ENCODE measurements around the gene TCEANC.

The TCEANC gene

GRCh38 chrX:13690836-13691235 is 37.9 kb downstream of the TCEANC start:
- no peak for TF ChIP-seq POLR2A (IDR thresholded peaks at IDR 0.05; ENCODE audit: low read depth, low read length)
- DNase-seq (ENCODE audit: insufficient read length, low spot score) (no peak), FAIRE-seq (no peak)

GRCh38 chrX:13691841-13692371 is 39.0 kb downstream of the TCEANC start:
- no peak for FAIRE-seq
- no peak for TF ChIP-seq POLR2A (IDR thresholded peaks at IDR 0.05; ENCODE audit: low read depth, low read length)
- DNase-seq (ENCODE audit: insufficient read length, low spot score): no peak

DNA sequence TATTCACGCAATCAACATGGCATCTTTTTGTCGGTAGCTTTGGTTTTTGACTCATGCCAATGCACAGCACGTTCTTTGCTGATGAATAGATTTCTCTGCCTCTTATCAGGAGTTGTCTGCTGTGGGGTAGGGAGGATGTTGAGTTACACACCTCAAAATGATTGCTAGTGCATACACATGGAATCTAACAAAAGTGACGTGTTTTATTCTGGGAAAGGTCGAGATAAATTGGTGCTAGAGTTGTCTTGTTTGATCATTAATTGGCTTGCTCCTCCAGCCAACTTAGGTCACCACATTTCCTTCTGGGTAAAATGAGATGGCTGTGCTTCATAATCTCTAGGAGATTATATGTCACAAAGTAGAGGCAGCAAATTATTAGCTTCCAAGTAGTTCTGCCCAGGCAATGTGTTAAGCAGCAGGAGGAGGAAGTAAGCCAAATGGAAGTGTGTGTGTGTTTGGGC is 39.9 kb downstream of the TCEANC start:
- DNase-seq (ENCODE audit: insufficient read length, low spot score) (no peak), FAIRE-seq (no peak)
- no peak for TF ChIP-seq POLR2A (IDR thresholded peaks at IDR 0.05; ENCODE audit: low read depth, low read length)

GRCh38 chrX:13693341-13693961 is 40.5 kb downstream of the TCEANC start:
- TF ChIP-seq POLR2A (IDR thresholded peaks at IDR 0.05; ENCODE audit: low read depth, low read length): no peak
- no peak for DNase-seq (ENCODE audit: insufficient read length, low spot score)
- FAIRE-seq: no peak

DNA sequence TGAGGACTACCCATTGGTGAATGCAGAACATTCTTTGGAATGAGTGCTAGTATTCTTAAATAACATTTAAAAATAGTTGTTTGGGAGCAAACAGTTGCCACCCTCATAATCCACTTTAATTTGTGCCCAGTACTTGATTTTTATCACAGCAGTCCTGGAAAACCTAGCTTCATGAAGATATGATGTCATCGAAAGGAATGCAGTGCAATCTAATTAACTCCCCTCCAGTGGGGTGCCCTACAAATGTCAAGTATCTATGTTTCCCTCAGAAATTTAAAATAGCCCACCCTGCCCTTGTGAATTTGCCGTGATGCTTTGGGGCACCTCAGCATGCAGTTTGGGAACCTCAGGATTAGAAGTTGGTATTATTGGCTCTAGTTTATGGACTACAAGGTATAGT is 41.4 kb downstream of the TCEANC start:
- no peak for DNase-seq (ENCODE audit: insufficient read length, low spot score)
- no peak for FAIRE-seq

GRCh38 chrX:13694983-13695382 is 42.0 kb downstream of the TCEANC start:
- DNase-seq (ENCODE audit: insufficient read length, low spot score) (no peak), FAIRE-seq (no peak)
- TF ChIP-seq POLR2A (IDR thresholded peaks at IDR 0.05; ENCODE audit: low read depth, low read length): no peak

More for the DNA sequence above, 41.4 kb downstream of the TCEANC start:
- no peak for TF ChIP-seq POLR2A (IDR thresholded peaks at IDR 0.05; ENCODE audit: low read depth, low read length)

DNA sequence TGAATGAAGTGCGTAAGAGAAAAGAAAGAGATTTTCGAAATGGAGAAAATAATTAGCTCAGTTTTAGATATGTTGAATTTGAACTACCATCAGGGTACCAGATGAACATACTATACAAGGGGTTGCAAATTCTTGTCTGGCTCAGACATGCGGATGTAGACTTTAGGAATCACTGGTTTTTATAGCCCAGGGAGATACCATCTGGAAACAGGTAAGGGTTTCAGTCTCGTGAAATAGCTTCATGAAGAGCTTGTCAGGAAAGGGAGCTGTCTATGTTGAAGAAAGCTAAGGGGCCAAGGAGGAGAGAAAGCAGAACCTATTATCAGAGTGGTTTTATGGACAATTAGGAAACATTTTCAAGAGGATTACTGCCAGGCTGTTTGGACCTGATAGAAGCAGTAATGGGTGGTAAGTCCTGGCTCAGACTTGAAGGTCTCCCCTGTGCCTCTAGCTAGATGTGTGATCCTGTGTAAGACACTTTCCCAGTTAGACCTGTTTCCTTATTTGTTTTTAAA is 42.7 kb downstream of the TCEANC start:
- FAIRE-seq: no peak
- no peak for TF ChIP-seq POLR2A (IDR thresholded peaks at IDR 0.05; ENCODE audit: low read depth, low read length)
- no peak for DNase-seq (ENCODE audit: insufficient read length, low spot score)

DNA sequence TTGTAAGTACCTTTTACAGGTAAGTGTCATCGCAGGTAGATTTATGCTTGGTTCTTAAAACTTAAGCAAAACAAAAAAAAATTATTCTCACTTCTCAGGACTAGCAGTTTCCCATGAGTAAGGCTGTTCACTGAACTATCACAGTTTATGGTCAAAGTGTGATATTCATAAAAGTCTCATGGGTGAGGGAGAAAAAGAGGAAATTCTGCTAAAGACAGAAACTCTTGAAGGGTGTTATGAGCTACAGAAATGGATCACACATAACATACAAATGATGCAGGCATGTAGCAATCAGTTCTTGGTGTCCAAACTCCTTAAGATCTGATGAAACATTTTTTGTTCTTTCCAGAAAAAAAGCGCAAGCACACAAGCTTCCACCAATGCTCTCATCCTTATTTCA is 44.5 kb downstream of the TCEANC start:
- DNase-seq (ENCODE audit: insufficient read length, low spot score) (no peak), FAIRE-seq (no peak)
- TF ChIP-seq POLR2A (IDR thresholded peaks at IDR 0.05; ENCODE audit: low read depth, low read length): no peak

- TF ChIP-seq POLR2A (IDR thresholded peaks at IDR 0.05; ENCODE audit: low read depth, low read length): no peak
- FAIRE-seq (no peak), DNase-seq (ENCODE audit: insufficient read length, low spot score) (no peak)
These were observed 45.0 kb downstream of the TCEANC start for GRCh38 chrX:13697976-13698375.

DNA sequence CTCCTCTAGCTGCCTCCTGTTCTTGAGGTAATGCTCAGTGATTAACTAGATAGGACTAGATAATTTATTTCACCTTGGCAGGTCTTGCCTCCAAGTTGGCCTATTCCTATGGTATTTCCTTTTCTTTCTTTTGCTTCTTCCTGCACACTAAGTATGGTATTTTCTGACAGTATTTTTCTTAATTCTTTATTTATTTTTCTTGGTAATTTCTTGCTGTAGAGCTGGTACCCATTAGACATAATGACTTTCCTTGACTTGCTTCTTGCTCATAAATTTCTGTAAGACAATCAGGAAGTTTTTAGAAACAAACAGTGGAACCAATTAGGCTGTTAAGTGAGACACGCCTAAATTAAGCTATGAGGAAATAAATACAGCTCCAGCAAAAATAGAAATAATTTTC is 45.5 kb downstream of the TCEANC start:
- TF ChIP-seq POLR2A (IDR thresholded peaks at IDR 0.05; ENCODE audit: low read depth, low read length): no peak
- DNase-seq (ENCODE audit: insufficient read length, low spot score) (no peak), FAIRE-seq (no peak)

- no peak for TF ChIP-seq POLR2A (IDR thresholded peaks at IDR 0.05; ENCODE audit: low read depth, low read length)
- DNase-seq (ENCODE audit: insufficient read length, low spot score): no peak
- FAIRE-seq: no peak
These were observed 46.4 kb downstream of the TCEANC start for GRCh38 chrX:13699183-13699826.

DNA sequence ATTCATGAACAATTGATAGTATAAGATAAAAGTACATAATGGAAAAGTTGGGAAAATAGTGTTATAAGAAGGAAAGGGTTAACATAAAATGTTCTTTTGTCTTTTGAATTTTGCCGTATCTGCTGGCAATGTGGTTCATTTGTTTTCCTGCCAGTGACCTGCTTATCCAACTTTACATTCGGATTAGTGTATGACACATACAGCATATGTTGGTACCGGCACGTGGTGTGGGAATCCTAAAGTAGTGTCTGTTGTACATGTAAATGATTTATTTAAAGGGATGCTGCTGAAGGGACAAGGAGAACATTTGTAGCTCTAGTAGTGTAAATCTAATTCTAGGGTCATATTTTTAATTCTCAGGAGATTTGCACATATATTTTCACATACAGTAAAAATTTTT is 47.4 kb downstream of the TCEANC start:
- no peak for TF ChIP-seq POLR2A (IDR thresholded peaks at IDR 0.05; ENCODE audit: low read depth, low read length)
- no peak for FAIRE-seq

GRCh38 chrX:13702111-13702789 is 49.3 kb downstream of the TCEANC start:
- FAIRE-seq (no peak), DNase-seq (ENCODE audit: insufficient read length, low spot score) (no peak)
- TF ChIP-seq POLR2A (IDR thresholded peaks at IDR 0.05; ENCODE audit: low read depth, low read length): no peak

More for the DNA sequence above, 47.4 kb downstream of the TCEANC start:
- DNase-seq (ENCODE audit: insufficient read length, low spot score): no peak

- FAIRE-seq (no peak), DNase-seq (ENCODE audit: insufficient read length, low spot score) (no peak)
- no peak for TF ChIP-seq POLR2A (IDR thresholded peaks at IDR 0.05; ENCODE audit: low read depth, low read length)
These were observed 50.2 kb downstream of the TCEANC start for GRCh38 chrX:13703135-13703534.

All from H54 (cell line).